Measurements from ENCODE around the gene QDPR. TPM values are rescaled to one million over a fixed set of nuclear protein-coding genes. Genes with fewer than 3 reads are reported as not detected.

Gene QDPR
- total RNA-seq, 1 experiment from 2014 or later: 15.2 TPM

- CTCF ChIA-PET: no interaction called here
Measured at GRCh38 chr4:17492876-17493275, 19.0 kb downstream of the QDPR start.

GRCh38 chr4:17492058-17492741 is 19.7 kb downstream of the QDPR start:
- DNase-seq (ENCODE audit: low read depth, low spot score): no peak
- Histone ChIP-seq H3K36me3 (ENCODE audit: control insufficient read depth, insufficient read depth, low read length) (no peaks in the 10 kb centered on the region; the same call in 1 of the 2 replicates), H3K27ac (ENCODE audit: low read length) (no peak overlapping the region), H3K4me3 (ENCODE audit: low read depth in 2 of 2, low read length in 2 of 2) (no peak overlapping the region), H3K27me3 (ENCODE audit: control insufficient read depth, insufficient read depth, low read length) (no peaks in the 10 kb centered on the region), H3K4me1 (ENCODE audit: control insufficient read depth, insufficient read depth, low read length) (no peaks in the 10 kb centered on the region), H3K9me3 (ENCODE audit: control insufficient read depth, insufficient read depth, low read depth, low read length) (no peaks in the 10 kb centered on the region)
- POLR2A ChIA-PET: no interaction called here
- intact Hi-C loops (cut with micrococcal nuclease; ENCODE audit: unreplicated experiment) (no loop called here), in situ Hi-C loops (cut with HindIII; ENCODE audit: low pct_unique_long_range_greater_than_20kb, low sequenced_read_pairs) (no loop called here)
- ATAC-seq: no peak
- CTCF ChIA-PET: no interaction called here
- BruUV-seq (replicated peaks): no TSS peak
- TF ChIP-seq SIN3A (IDR thresholded peaks at IDR 0.05; ENCODE audit: borderline replicate concordance, insufficient read depth, low read depth, low read length): no peak
- no peak for TF ChIP-seq REST (IDR thresholded peaks at IDR 0.05; ENCODE audit: insufficient read depth in 1 of 2, low read depth in 2 of 2, low read length in 1 of 2)

More at GRCh38 chr4:17492876-17493275, 19.0 kb downstream of the QDPR start:
- Histone ChIP-seq H3K27me3 (ENCODE audit: control insufficient read depth, insufficient read depth, low read length) (no peaks in the 10 kb centered on the region), H3K36me3 (ENCODE audit: control insufficient read depth, insufficient read depth, low read length) (no peaks in the 10 kb centered on the region; the same call in 1 of the 2 replicates), H3K4me1 (ENCODE audit: control insufficient read depth, insufficient read depth, low read length) (no peaks in the 10 kb centered on the region), H3K4me3 (ENCODE audit: low read depth in 2 of 2, low read length in 2 of 2) (no peak overlapping the region), H3K27ac (ENCODE audit: low read length) (no peak overlapping the region), H3K9me3 (ENCODE audit: control insufficient read depth, insufficient read depth, low read depth, low read length) (no peaks in the 10 kb centered on the region)
- DNase-seq (ENCODE audit: low read depth, low spot score): no peak
- no peak for ATAC-seq
- no peak for TF ChIP-seq SIN3A (IDR thresholded peaks at IDR 0.05; ENCODE audit: borderline replicate concordance, insufficient read depth, low read depth, low read length)
- no peak for TF ChIP-seq POLR2AphosphoS5 (IDR thresholded peaks at IDR 0.05; ENCODE audit: low read depth, low read length)
- no peak for TF ChIP-seq CTCF (IDR thresholded peaks at IDR 0.05)
- no peak for TF ChIP-seq REST (IDR thresholded peaks at IDR 0.05; ENCODE audit: insufficient read depth in 1 of 2, low read depth in 2 of 2, low read length in 1 of 2)
- no peak for TF ChIP-seq TCF7L2 (IDR thresholded peaks at IDR 0.05; ENCODE audit: low read depth, low read length)
- POLR2A ChIA-PET: no interaction called here
- BruUV-seq (replicated peaks): no TSS peak
- intact Hi-C loops (cut with micrococcal nuclease; ENCODE audit: unreplicated experiment): no loop called here
- in situ Hi-C loops (cut with HindIII; ENCODE audit: low pct_unique_long_range_greater_than_20kb, low sequenced_read_pairs): no loop called here

All from Panc1 (cell line).